ENCODE data around the gene TNIP3. TPM values are rescaled to one million over a fixed set of nuclear protein-coding genes. Genes with fewer than 3 reads are reported as not detected.

Gene TNIP3
- total RNA-seq, 6 donors from 2014 or later: 0.89 to 8.0 (median 2.3) TPM

- WGBS, 2 donors: 55 to 59% methylated on average over 1 of the region's 1 CpG
- no peaks in the 10 kb centered on the region for H3K27me3 ChIP-seq
- TF ChIP-seq, protein P1, sequence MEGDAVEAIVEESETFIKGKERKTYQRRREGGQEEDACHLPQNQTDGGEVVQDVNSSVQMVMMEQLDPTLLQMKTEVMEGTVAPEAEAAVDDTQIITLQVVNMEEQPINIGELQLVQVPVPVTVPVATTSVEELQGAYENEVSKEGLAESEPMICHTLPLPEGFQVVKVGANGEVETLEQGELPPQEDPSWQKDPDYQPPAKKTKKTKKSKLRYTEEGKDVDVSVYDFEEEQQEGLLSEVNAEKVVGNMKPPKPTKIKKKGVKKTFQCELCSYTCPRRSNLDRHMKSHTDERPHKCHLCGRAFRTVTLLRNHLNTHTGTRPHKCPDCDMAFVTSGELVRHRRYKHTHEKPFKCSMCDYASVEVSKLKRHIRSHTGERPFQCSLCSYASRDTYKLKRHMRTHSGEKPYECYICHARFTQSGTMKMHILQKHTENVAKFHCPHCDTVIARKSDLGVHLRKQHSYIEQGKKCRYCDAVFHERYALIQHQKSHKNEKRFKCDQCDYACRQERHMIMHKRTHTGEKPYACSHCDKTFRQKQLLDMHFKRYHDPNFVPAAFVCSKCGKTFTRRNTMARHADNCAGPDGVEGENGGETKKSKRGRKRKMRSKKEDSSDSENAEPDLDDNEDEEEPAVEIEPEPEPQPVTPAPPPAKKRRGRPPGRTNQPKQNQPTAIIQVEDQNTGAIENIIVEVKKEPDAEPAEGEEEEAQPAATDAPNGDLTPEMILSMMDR (IDR thresholded peaks at IDR 0.05): no peak
- TF ChIP-seq POLR2AphosphoS5 (IDR thresholded peaks at IDR 0.05) (no peak), POLR2A (IDR thresholded peaks at IDR 0.05) (no peak), EP300 (IDR thresholded peaks at IDR 0.05) (no peak)
- H3K27ac ChIP-seq: no peak overlapping the region
- DNase-seq (no peak), ATAC-seq (ENCODE audit: low FRiP score in 2 of 2) (peak in 1 of 2 donors; percentile 32)
- no peaks in the 10 kb centered on the region for H3K36me3 ChIP-seq
- H3K4me1 ChIP-seq: no peaks in the 10 kb centered on the region
- H3K4me3 ChIP-seq: no peak overlapping the region
- no peaks in the 10 kb centered on the region for H3K9me3 ChIP-seq
These were observed 17.6 kb downstream of the TNIP3 start for GRCh38 chr4:121146530-121146929.

DNA sequence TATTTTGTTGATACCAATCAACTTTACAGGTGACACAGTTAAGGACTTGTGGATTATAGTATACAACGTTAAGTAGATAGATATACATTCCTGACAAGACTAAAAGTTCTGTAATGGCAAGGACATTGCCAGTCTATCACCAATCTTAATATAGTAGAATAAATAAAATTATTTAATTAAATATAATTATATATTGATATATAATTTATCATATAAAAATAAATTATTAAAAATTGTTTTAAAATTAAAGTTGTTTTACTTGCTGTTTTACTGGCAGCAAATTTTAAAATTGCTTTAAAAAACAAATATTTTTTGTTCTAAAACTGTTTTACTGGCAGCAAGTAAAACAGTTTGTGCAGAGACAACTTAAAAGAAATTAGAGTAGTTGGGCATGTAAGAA is 18.7 kb downstream of the TNIP3 start:
- no peaks in the 10 kb centered on the region for H3K9me3 ChIP-seq
- TF ChIP-seq POLR2AphosphoS5 (IDR thresholded peaks at IDR 0.05) (no peak), POLR2A (IDR thresholded peaks at IDR 0.05) (no peak), EP300 (IDR thresholded peaks at IDR 0.05) (no peak)
- TF ChIP-seq, protein P1 (IDR thresholded peaks at IDR 0.05): no peak
- WGBS, 2 donors: 84 to 88% methylated on average over 1 of the region's 1 CpG
- H3K36me3 ChIP-seq: no peaks in the 10 kb centered on the region
- ATAC-seq (ENCODE audit: low FRiP score in 2 of 2) (no peak), DNase-seq (no peak)
- H3K4me1 ChIP-seq: no peaks in the 10 kb centered on the region
- H3K27me3 ChIP-seq: no peaks in the 10 kb centered on the region
- H3K4me3 ChIP-seq: no peak overlapping the region
- H3K27ac ChIP-seq: no peak overlapping the region

DNA sequence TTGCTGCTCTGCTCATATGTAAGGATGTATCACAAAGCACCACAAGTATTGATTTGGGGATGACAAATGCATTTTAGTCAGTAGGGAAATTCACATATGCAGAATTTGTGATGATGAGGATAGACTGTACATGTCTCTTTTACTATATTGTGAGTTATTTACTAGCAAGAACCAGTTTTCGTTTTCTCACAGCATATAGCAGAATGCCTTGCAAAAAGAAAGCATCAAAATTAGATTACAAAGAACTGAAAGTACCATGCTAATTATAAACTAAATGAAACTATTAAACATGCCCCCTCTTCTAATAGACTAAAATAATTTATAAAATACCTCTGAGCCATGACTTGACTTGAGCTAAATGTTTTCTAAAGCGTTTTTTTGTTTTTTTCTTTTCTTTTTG is 20.1 kb downstream of the TNIP3 start:
- Histone ChIP-seq H3K36me3 (no peaks in the 10 kb centered on the region), H3K9me3 (no peaks in the 10 kb centered on the region), H3K27me3 (no peaks in the 10 kb centered on the region), H3K27ac (no peak overlapping the region), H3K4me3 (no peak overlapping the region), H3K4me1 (no peaks in the 10 kb centered on the region)
- ATAC-seq (ENCODE audit: low FRiP score in 2 of 2) (no peak), DNase-seq (no peak)
- TF ChIP-seq EP300 (IDR thresholded peaks at IDR 0.05): no peak
- TF ChIP-seq POLR2A (IDR thresholded peaks at IDR 0.05): no peak
- no peak for TF ChIP-seq POLR2AphosphoS5 (IDR thresholded peaks at IDR 0.05)
- TF ChIP-seq, protein P1 (IDR thresholded peaks at IDR 0.05): no peak
- WGBS, 2 donors: 92 to 96% methylated on average over 2 of the region's 2 CpGs

- TF ChIP-seq POLR2A (IDR thresholded peaks at IDR 0.05): no peak
- TF ChIP-seq POLR2AphosphoS5 (IDR thresholded peaks at IDR 0.05): no peak
- no peak for TF ChIP-seq EP300 (IDR thresholded peaks at IDR 0.05)
- Histone ChIP-seq H3K27me3 (no peaks in the 10 kb centered on the region), H3K9me3 (no peaks in the 10 kb centered on the region), H3K27ac (no peak overlapping the region), H3K36me3 (no peaks in the 10 kb centered on the region), H3K4me3 (no peak overlapping the region), H3K4me1 (no peaks in the 10 kb centered on the region)
- ATAC-seq (ENCODE audit: low FRiP score in 2 of 2): no peak
- DNase-seq: no peak
These were observed 21.0 kb downstream of the TNIP3 start for GRCh38 chr4:121143131-121143530.

DNA sequence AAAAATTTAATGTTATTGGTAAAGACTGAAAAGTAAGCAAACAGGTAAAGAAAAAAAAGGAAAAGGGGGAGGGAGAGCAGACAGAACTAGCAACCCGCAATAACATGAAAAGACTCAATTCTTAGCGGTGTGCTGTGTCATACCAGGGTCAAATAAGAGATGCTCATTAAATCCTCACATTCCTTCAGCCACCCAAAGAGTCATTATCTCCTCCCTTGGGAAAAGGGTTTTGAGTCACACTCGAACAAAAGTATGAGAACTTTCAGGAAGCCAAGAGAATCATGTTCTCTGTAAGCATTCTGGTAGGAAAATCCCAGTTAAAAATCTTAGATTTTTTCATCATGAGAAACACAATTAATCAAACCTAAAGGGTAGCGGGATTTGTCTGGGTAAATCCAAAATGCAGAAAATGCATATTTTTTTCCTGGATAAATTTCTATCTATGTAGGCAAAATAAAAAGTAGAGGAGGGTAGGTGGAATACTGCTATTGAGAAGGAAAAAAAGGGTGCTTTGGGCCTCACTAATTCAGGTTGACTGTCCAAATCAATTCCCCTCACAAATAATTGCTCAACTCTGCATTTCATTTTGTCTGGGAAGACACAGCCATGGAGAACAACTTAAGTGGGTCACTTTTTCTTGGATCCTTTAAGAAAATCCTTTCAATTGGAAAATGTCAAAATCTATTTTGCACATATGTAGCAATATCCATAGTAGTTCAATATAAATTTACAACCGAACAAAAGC is 23.2 kb downstream of the TNIP3 start:
- TF ChIP-seq, protein P1 (IDR thresholded peaks at IDR 0.05): no peak
- TF ChIP-seq POLR2A (IDR thresholded peaks at IDR 0.05) (no peak), EP300 (IDR thresholded peaks at IDR 0.05) (no peak), POLR2AphosphoS5 (IDR thresholded peaks at IDR 0.05) (no peak)
- H3K36me3 ChIP-seq: no peaks in the 10 kb centered on the region
- H3K27ac ChIP-seq: no peak overlapping the region
- WGBS, 2 donors: 84 to 95% methylated on average over 5 of the region's 5 CpGs
- no peaks in the 10 kb centered on the region for H3K4me1 ChIP-seq
- no peaks in the 10 kb centered on the region for H3K27me3 ChIP-seq
- H3K4me3 ChIP-seq: no peak overlapping the region
- no peaks in the 10 kb centered on the region for H3K9me3 ChIP-seq
- DNase-seq (no peak), ATAC-seq (ENCODE audit: low FRiP score in 2 of 2) (no peak)
